ENCODE measurements around the gene SPAG8. TPM values are rescaled to one million over a fixed set of nuclear protein-coding genes. Genes with fewer than 3 reads are reported as not detected.

Gene SPAG8
- total and polyA plus RNA-seq, 9 of the 15 experiments (the other 6 are each of a cell fraction or from before 2014, with no cell fraction given) = 0.03 to 0.47 (median 0.21) TPM

GRCh38 chr9:35858458-35858857 lies 46.4 kb upstream of the SPAG8 start (continued):
- TF ChIP-seq STAT5B (CRISPR knock-in tag; IDR thresholded peaks at IDR 0.05) (no peak), FOXP4 (CRISPR knock-in tag; IDR thresholded peaks at IDR 0.05; ENCODE audit: borderline replicate concordance) (no peak)

DNA sequence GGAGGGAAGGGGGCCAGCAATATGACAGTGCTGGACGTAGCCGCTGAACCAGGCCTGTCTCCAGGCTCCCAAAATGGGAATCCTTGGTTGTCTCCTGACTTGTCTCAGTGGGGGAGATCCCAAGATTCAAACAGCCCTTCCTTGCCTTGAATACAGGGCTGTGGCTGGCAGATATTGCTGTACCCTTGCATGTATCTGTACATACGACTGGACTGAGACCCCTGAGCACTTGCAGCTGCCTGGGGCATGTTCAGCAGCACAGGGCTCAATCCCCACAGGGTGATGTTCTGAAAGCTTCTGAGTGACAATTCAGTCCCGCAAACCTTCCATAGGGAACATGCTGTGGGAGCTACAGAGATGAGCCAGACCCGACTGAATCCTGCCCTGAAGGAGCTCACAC lies 44.8 kb upstream of the SPAG8 start:
- H3K9me3 ChIP-seq (replicated peaks; ENCODE audit: control insufficient read depth, insufficient read depth, low read depth, low read length) = no peaks in the 10 kb centered on the region
- ChIA-PET POLR2A (interaction anchor here (0.9 kb wide), 1 partner anchor 11 kb away, joined by 3 read pairs; no protein-coding TSS in a partner anchor), CTCF (ENCODE audit: low intra/inter-chr PET ratio) (no interaction called here)
- no peak overlapping the region for H3K4me2 ChIP-seq (ENCODE audit: insufficient read depth, low read length)
- peaks cover 16 to 76% of the 10 kb centered on the region in 2 experiments for H3K27me3 ChIP-seq (ENCODE audit: control insufficient read depth in 2 of 2, insufficient read depth in 2 of 2, low read length in 2 of 2)
- no peaks in the 10 kb centered on the region for H4K20me1 ChIP-seq (replicated peaks; ENCODE audit: control insufficient read depth, insufficient read depth, low read length)
- H3K9ac ChIP-seq (ENCODE audit: insufficient read depth in 1 of 2, low read depth in 2 of 2, low read length in 2 of 2) = no peak overlapping the region
- no TSS peak for BruUV-seq (replicated peaks)
- no peak overlapping the region for H2AFZ ChIP-seq (ENCODE audit: low read depth, low read length)
- H3K4me1 ChIP-seq (replicated peaks in 1 of 2; ENCODE audit: control insufficient read depth in 2 of 2, insufficient read depth in 2 of 2, low read length in 2 of 2) = no peaks in the 10 kb centered on the region
- WGBS (ENCODE audit: insufficient coverage, low coverage, missing lambda C conversion rate) = 0% methylated on average over 4 of the region's 5 CpGs
- no peaks in the 10 kb centered on the region for H3K9me1 ChIP-seq (ENCODE audit: control insufficient read depth, insufficient read depth, low read length)
- ATAC-seq (no peak), FAIRE-seq (no peak), DNase-seq (ENCODE audit: extremely low read depth in 1 of 4, low spot score in 3 of 4) (no peak)
- H3K27ac ChIP-seq (ENCODE audit: extremely low read depth, low read depth, low read length) = no peak overlapping the region
- H3K79me2 ChIP-seq (ENCODE audit: control insufficient read depth, insufficient read depth, low read length) = no peaks in the 10 kb centered on the region
- in situ Hi-C loops (cut with MboI) (no loop called here), intact Hi-C loops (cut with micrococcal nuclease) (no loop called here)
- TF ChIP-seq U2AF2 (optimal IDR thresholded peaks at IDR 0.05; ENCODE audit: low read depth, low read length) = no peak
- TF ChIP-seq ZBTB40 (IDR thresholded peaks at IDR 0.05) = no peak
- TF ChIP-seq ZBTB40 (CRISPR knock-in tag; IDR thresholded peaks at IDR 0.05) = no peak
- TF ChIP-seq ESRRA (IDR thresholded peaks at IDR 0.05; ENCODE audit: borderline replicate concordance, low read depth) = no peak
- no peak for TF ChIP-seq BRD4 (IDR thresholded peaks at IDR 0.05)
- no peaks in the 10 kb centered on the region for H3K36me3 ChIP-seq (ENCODE audit: control insufficient read depth, insufficient read depth, low read length)
- H3K4me3 ChIP-seq = no peak overlapping the region

All from K562 (cell line).